Upper lobe of right lung (tissue), 1 donor: ENCODE measurements around the gene DLG3. TPM values are rescaled to one million over a fixed set of nuclear protein-coding genes. Genes with fewer than 3 reads are reported as not detected.

ENCODE experiments used
- ATAC-seq: fragments of 200-7000 bp; cut with Tn5 transposase; one replicate; pipeline ENCODE4 v1.9.1; 2020; ENCODE audit warnings: mild to moderate bottlenecking, moderate library complexity
- DNase-seq: peaks from one replicate; pipeline ENCODE4 v3.0.0-alpha.2; 2020
- H3K27ac ChIP-seq: fragments of 200-600 bp; one replicate; pipeline ENCODE4 v1.8.0; 2022
- H3K27me3 ChIP-seq: fragments of 200-600 bp; one replicate; pipeline ENCODE4 v1.8.0; 2022; ENCODE audit warnings: mild to moderate bottlenecking
- H3K36me3 ChIP-seq: fragments of 200-600 bp; one replicate; pipeline ENCODE4 v1.8.0; 2022
- H3K4me1 ChIP-seq: fragments of 200-600 bp; one replicate; pipeline ENCODE4 v1.8.0; 2022
- H3K4me3 ChIP-seq: fragments of 200-600 bp; one replicate; pipeline ENCODE4 v1.8.0; 2022; ENCODE audit warnings: mild to moderate bottlenecking
- H3K9me3 ChIP-seq: fragments of 200-600 bp; one replicate; pipeline ENCODE4 v1.8.0; 2022
- intact Hi-C: fragments of 100-400 bp; cut with DNase I; formaldehyde crosslinking; loops from one replicate; pipeline ENCODE4 v1.11.0; 2022
- total RNA-seq: library from RNA; stranded (reverse); fragmentation: NEBNext Ultra II Directional; extraction: Animal tissue kit (Norgen Biotek cat#: 25700); gene quantifications from one replicate; pipeline ENCODE4 v1.2.1, GENCODE V29; 2021
- TF ChIP-seq, protein P1 (sequence below): fragments of 200-600 bp; IDR thresholded peaks from one replicate; pipeline ENCODE4 v1.8.0; 2022; ENCODE audit warnings: antibody characterized with exemption
- donor health status: DM: no; HTN: yes; CAD: no; lungs with severe emphysema.

DLG3 gene
- total RNA-seq, 1 donor from 2014 or later, result 24.4 TPM

DNA sequence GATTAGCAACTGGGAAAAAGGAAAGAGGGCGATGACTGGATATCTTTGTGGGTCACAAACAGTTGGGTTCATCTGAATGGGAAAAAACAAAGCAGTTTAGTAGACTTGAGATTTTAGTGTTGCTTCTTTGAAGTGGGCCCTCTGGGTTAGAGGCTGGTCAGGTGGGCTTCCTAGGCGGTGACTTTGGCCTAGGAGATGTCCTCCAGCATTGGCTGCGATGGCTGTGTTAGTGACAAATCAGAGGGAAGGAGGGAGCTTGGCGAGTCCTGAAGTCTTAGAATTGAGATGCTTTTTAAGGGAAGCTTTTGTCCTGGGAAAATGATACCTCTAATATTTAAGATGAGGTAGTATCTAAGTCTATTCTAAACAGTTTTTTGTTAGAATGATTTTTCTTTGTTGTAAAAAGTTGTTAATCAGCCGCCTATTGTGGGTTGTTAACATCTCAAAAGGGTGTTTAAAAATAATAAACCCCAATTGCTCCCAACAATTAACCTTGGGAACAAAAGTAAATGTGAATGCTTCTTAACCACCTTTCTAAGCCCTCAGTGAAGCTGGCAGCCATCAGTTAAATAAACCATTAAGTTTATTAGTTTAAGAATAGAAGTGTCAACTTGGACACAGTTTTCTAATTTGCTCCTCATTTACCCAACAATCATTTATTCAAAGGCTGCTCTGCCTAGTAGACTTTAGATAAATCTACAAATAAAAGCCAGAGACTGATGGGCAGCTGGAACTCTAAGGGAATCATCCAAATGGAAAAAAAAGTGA, 31.7 kb downstream of the DLG3 start:
- no peaks in the 10 kb centered on the region for H3K9me3 ChIP-seq
- intact Hi-C loops, result no loop called here

DNA sequence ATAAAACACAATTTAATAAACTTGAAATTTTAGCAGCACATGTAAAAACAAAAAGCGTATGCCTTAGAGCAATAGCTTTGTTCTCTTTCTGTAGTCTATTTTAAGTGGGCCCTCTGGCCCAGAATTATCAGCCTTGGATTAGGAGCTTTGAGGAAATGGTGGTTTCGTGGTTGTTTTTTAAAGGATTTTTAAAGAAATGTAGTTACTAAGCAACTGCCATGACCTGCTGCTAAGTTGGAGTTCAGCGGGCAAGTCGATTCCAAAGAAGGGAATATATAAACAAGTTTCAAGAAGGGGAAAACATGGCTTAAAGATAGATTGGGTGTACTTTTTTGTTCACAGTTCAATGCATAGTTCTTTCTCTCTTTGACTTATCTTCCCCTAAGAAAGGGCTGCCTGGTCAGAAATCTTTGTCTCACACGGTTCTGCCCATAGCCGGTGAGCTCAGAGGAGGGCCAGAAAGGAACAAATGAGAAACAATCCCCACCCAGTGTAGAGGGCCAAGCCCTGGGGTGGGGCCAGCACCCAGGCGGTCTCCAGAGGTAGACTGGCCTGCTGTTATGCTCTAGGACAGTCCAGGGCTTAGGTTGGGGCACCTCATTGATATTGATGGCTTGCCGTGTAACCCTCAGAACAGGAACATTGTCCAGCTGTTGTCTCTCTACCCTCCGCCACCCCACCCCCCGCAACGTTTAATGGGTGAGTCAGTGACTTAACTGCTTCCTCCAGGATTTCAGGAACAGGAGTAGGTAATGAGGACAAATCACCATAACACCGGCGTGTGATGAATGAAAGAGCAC, 32.5 kb downstream of the DLG3 start:
- Histone ChIP-seq H3K9me3 (no peaks in the 10 kb centered on the region), H3K4me3 (no peak overlapping the region), H3K27me3 (no peaks in the 10 kb centered on the region), H3K36me3 (no peaks in the 10 kb centered on the region), H3K4me1 (peaks cover 24% of the 10 kb centered on the region), H3K27ac (peak overlapping the region; percentile 47)
- TF ChIP-seq, protein P1, sequence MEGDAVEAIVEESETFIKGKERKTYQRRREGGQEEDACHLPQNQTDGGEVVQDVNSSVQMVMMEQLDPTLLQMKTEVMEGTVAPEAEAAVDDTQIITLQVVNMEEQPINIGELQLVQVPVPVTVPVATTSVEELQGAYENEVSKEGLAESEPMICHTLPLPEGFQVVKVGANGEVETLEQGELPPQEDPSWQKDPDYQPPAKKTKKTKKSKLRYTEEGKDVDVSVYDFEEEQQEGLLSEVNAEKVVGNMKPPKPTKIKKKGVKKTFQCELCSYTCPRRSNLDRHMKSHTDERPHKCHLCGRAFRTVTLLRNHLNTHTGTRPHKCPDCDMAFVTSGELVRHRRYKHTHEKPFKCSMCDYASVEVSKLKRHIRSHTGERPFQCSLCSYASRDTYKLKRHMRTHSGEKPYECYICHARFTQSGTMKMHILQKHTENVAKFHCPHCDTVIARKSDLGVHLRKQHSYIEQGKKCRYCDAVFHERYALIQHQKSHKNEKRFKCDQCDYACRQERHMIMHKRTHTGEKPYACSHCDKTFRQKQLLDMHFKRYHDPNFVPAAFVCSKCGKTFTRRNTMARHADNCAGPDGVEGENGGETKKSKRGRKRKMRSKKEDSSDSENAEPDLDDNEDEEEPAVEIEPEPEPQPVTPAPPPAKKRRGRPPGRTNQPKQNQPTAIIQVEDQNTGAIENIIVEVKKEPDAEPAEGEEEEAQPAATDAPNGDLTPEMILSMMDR, result no peak
- peak; percentile 67 for ATAC-seq
- intact Hi-C loops, result no loop called here
- peak; percentile 68 for DNase-seq

More for the DNA sequence above, 31.7 kb downstream of the DLG3 start:
- ATAC-seq, result no peak
- TF ChIP-seq, protein P1, result no peak
- Histone ChIP-seq H3K27me3 (no peaks in the 10 kb centered on the region), H3K4me3 (no peak overlapping the region), H3K36me3 (no peaks in the 10 kb centered on the region), H3K27ac (peak overlapping the region; percentile 47), H3K4me1 (peaks cover 24% of the 10 kb centered on the region)
- no peak for DNase-seq

DNA sequence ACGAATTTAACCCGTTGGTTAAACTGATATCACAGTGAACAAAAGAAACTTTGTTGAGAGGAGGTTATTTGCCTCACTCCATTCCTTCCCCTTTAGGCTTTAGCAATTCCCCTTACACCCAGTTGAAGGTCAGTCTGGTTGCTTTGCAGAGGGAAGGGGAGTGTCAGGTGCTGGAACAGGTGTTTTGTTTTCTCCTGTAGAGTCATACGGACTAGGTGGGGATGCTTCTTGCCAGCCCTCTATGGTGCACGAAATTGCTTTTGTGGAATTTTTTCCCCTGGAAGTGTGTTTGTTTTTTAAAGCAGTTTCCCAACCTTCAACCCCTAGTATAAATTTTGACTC, 33.1 kb downstream of the DLG3 start:
- intact Hi-C loops, result no loop called here
- ATAC-seq, result no peak
- TF ChIP-seq, protein P1, result no peak
- DNase-seq, result no peak
- Histone ChIP-seq H3K27me3 (no peaks in the 10 kb centered on the region), H3K4me3 (no peak overlapping the region), H3K4me1 (peaks cover 24% of the 10 kb centered on the region), H3K36me3 (no peaks in the 10 kb centered on the region), H3K9me3 (no peaks in the 10 kb centered on the region), H3K27ac (peak overlapping the region; percentile 17)

DNA sequence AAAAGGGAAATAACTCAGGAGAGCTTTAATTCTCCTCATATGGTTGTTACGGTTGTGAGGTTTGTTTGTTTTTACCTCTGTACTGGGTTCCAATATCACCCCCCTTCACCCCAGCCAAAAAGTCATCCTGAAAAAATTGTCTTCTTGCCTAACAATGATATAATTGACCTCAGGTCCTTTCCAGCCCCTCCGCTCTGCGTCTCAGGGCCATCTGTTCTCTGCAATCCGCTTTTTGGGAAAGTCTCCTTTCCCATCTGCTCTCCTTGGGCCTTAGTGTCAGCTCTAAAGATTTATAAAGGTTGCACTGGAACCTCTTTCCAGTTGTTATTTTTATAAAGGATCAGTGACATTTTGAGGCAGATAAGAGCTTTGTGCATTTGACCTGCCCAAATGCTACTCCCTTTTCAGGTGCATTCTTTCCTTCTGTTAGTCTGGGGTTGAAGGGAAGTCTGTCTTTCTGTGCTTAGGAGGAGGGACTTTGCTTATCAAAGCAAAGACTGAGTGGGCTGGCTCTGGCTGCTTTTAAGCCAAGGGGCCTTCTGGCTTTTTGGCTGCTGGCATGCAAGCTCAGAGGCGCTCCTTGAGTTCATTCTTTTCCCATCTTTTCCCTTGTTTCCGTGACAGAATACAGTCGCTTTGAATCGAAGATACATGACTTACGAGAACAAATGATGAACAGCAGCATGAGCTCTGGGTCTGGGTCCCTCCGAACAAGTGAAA, 34.1 kb downstream of the DLG3 start:
- DNase-seq (no peak), ATAC-seq (no peak)
- H3K4me3 ChIP-seq, result no peak overlapping the region
- no peaks in the 10 kb centered on the region for H3K27me3 ChIP-seq
- TF ChIP-seq, protein P1, result no peak
- peak overlapping the region; percentile 17 for H3K27ac ChIP-seq
- peaks cover 24% of the 10 kb centered on the region for H3K4me1 ChIP-seq
- H3K9me3 ChIP-seq, result no peaks in the 10 kb centered on the region
- intact Hi-C loops, result no loop called here
- no peaks in the 10 kb centered on the region for H3K36me3 ChIP-seq

DNA sequence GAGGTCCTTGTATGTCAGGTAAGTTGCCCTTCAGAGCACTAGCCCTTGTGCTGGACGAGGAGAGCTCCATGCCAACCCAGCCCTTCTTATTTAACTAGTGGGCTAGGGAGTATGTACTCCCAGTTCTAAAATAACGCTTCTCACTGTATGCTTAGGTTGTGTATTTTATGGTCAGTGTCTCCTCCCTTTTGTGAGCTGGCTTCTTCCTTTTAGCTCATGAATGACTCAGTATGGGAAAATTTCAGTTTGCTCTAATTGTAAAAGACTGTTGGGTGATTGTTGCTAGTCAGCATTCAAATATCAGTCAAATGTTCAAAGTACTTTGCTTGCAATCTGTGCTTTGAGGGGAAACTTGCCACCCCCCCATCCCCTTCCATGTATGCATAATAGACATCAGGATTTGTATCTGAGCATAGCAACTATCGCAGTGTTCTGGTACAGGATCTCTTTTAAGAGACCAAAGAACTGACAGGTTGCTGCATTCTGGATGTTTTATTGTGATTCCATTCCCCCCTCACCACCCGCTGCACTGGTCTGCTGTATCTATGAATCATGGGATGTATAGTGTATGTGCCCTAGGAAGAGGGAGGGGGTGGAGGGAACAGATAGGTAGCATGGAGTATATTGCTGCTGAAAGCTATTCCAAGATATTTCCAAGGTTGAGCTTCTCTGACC, 34.7 kb downstream of the DLG3 start:
- intact Hi-C loops, result no loop called here
- Histone ChIP-seq H3K27ac (no peak overlapping the region), H3K27me3 (no peaks in the 10 kb centered on the region), H3K9me3 (no peaks in the 10 kb centered on the region), H3K4me3 (no peak overlapping the region), H3K4me1 (peaks cover 24% of the 10 kb centered on the region), H3K36me3 (no peaks in the 10 kb centered on the region)
- DNase-seq, result no peak
- TF ChIP-seq, protein P1, result no peak
- ATAC-seq, result no peak
